GM21390 (cell line): ENCODE measurements around the gene TBC1D25.

ENCODE experiments used
- ATAC-seq: cut with Tn5 transposase; IDR thresholded peaks from one replicate; pipeline ENCODE4 v1.9.1; 2021; ENCODE audit not compliant: unreplicated experiment

TBC1D25 gene

GRCh38 chrX:48598614-48599013 lies 59.1 kb downstream of the TBC1D25 start:
- no peak for ATAC-seq

GRCh38 chrX:48599341-48599740 lies 59.8 kb downstream of the TBC1D25 start:
- no peak for ATAC-seq

- no peak for ATAC-seq
Observed at GRCh38 chrX:48600226-48600625, 60.7 kb downstream of the TBC1D25 start.

- ATAC-seq: no peak
Observed at GRCh38 chrX:48601741-48602394, 62.4 kb downstream of the TBC1D25 start.

GRCh38 chrX:48604701-48605100 lies 65.2 kb downstream of the TBC1D25 start:
- no peak for ATAC-seq

- no peak for ATAC-seq
Observed at GRCh38 chrX:48606091-48606490, 66.6 kb downstream of the TBC1D25 start.

GRCh38 chrX:48611703-48612102 lies 72.2 kb downstream of the TBC1D25 start:
- no peak for ATAC-seq
